HG03045 (cell line): ENCODE data around the gene DNM2.
"Not testable (repeated sequence)": the region's sequence is repeated elsewhere in the genome, so short reads cannot be mapped to it uniquely, and the experiment has no call there.

ENCODE experiments used
- ATAC-seq: cut with Tn5 transposase; IDR thresholded peaks from one replicate; pipeline ENCODE4 v1.9.1; 2021; ENCODE audit warnings: mild to moderate bottlenecking, moderate library complexity; ENCODE audit not compliant: unreplicated experiment

The DNM2 gene

GRCh38 chr19:10831987-10832938, 114.4 kb downstream of the DNM2 start:
- ATAC-seq: no peak

DNA sequence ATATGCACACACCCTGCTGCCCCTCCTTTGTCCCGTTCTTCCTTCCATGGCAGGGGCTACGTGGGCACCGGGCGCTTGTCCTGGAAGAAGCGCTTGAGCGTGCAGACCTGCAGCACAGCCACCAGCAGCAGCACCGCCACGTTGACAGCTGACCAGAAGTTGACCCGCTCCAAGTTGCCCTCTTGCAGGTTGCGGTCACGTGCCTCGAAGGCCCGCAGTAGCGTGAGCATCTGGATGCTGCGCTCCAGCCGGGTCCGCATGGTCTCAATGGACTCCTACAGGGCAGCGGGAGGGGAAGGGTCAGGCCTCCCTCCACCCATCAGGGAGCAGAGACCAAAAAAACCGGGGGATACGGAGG, 115.0 kb downstream of the DNM2 start:
- no peak for ATAC-seq

- no peak for ATAC-seq
Measured at GRCh38 chr19:10835089-10835753, 117.3 kb downstream of the DNM2 start.

DNA sequence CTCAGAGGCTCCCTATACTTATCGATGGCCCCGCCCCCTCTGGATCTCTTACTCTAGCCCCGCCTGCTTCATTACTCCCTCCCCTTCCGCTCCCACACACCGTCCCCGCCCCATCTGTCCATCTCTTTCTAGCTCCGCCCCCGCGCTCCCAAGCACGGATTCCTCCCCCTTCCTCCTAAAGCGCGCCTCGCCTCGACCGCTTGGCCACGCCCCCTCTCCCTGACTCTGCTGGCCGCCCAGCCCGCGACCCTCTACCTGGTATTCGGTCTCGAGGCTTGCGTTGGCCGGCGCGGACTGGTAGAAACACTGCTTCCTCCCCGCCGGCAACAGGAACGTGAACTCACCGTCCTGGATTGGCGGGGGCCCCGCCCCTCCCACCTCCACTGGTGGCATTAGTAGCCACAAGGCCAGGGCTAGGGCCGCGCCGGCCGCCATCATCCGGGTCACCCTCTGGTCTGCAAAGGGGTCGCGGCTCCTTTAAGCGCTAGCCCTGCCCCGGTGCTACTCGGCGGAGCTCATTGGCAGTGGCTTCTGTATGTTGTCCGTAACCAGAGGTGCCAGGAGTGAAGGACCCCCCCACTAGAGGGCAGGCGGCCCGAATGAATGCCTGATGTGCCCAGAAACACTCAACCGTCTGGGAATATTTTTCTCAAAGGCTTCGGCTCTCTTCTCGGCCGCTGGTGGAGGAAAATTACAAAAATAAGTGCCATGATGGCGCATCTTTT, 118.0 kb downstream of the DNM2 start, which contains the start of gene TMED1:
Gene TMED1, minus strand, starts transcription at position 459 of the 725 bp plus-strand sequence. Its CDS starts 21 bp downstream, at position 438.
- ATAC-seq: peak; percentile 75

DNA sequence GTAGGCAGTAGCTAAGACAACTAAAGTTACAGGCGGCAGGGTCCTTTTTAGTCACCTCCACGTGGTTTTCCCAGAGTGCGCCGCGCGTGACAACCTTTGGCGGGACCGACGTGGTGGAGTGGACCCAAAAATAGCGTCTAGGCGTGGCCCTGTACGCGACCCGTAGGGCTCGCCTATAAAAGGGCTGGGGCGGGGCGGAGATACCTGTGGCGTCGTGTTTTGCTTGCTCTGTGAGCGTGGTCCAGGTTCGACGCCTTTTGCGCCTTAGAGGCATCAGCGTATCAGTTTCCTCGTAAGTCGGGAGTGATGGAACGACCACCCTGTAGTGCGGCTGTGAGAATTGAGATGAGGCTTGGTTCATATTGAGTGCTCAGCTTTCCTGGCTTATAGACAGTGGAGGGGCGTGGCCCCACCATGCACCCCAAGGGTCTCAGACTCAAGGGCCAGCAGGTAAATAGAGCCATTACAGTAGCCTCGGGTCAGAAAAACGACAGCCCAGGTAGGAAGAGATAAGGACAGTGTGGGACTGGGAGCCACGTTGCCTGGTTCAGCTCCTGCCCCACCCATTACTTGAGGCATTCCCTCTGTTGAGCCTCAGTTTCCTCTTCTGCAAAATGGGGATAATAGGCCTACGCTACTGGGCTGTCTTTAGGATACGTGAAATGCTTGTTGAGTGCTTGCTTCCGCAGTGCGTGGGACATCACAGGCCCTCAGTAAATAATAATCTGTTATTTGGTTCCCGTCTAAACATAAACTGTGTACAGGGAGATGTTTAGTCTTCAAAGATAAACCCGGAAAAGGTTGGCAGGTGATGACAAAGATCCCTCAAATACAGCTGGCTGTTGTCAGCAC, 118.8 kb downstream of the DNM2 start:
- peak; percentile 6 for ATAC-seq

GRCh38 chr19:10837649-10838048, 119.8 kb downstream of the DNM2 start:
- ATAC-seq: not testable (repeated sequence)

- no peak for ATAC-seq
Measured at GRCh38 chr19:10838377-10838776, 120.5 kb downstream of the DNM2 start.

DNA sequence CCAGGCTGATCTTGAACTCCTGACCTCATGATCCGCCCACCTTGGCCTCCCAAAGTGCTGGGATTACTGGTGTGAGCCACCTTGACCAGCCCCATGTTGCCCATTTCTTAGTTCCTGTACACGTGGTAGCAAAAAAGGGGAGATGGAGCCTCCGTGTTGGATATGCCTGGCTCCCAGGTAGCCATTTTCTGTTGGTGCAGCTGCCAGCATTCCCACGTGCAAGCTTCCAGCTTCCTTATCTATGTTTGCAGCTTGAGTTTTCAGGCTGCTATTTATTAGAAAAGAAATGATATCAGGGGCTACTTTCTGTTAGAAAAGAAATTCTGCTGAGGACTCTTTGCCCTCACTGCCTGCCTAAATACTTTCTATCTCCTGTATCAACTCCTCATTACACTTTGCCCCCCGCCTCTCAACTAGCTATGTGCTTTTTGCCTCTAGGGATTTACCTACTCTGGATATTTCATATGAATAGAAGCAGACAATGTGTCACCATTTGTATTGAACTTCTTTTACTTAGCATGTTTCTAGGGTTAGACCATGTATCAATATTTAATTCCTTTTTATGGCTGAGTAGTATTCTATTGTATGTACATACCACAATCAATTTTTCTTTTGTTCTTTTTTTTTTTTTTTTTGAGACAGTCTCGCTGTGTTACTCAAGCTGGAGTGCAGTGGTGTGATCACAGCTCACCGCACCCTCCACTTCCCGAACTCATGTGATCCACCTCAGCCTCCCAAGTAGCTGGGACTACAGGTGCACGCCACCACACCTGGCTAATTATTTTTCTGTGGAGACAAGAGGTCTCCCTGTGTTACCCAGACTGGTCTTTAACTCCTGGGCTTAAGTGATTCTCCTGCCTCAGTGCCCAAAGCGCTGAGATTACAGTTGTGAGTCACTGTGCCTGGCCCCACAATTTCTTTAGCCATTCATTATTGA, 121.5 kb downstream of the DNM2 start:
- ATAC-seq: no peak

- no peak for ATAC-seq
Measured at GRCh38 chr19:10842788-10843187, 124.9 kb downstream of the DNM2 start.

GRCh38 chr19:10846500-10847202, 128.8 kb downstream of the DNM2 start:
- no peak for ATAC-seq

- no peak for ATAC-seq
Measured at GRCh38 chr19:10848230-10848856, 130.5 kb downstream of the DNM2 start, which contains the start of gene C19orf38. TSS of gene C19orf38 (plus strand) at chr19:10848415. CDS start at chr19:10848509, 94 bp downstream.

DNA sequence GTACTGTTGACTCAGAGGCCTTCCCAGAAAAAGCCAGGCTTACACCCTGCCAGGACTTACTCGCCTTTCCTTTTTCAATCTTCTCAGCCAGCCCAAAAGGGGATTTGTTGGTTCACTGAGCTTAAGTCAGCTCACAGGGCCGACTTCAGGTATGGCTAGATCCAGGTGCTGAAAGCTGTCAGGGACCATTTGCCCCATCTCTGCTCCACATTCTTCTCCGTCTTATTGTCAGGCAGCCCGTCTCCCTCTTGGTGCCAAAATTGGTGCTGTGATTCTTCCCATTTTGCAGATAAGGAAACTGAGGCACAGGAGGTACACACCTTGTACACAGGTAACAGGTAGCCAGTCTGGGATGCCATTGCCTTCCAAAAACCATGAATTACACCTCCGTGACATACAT, 132.8 kb downstream of the DNM2 start:
- no peak for ATAC-seq

DNA sequence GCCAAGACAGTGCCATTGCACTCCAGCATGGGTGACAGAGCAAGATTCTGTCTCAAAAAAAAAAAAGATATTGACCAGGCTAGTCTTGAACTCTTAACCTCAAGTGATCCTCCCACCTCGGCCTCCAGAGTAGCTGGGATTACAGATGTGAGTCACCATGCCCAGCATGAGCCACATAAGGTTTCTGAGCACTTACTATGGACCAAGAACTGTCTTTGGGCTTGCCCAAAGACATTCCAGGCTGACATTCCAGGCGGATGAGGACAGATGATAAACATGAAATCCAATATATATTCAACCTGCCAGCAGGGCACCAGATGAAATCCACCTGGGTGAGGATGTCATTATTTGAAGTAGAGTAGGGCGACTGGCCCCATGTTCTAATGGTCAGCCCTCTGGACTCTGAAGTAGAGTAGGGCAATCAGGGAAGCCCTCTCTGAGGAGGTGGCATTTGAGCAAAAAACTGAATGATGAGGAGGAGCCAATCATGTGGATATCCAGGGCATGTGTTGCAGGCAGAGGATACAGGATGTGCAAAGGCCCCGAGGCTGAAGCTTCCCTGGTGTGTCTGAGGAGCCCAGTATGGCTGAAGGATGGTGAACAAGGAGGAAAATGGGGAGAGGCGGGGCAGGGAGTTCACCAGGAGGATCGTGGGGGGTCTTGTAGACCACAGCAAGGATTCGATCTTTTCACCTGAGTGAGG, 134.4 kb downstream of the DNM2 start:
- no peak for ATAC-seq

GRCh38 chr19:10852941-10853340, 135.1 kb downstream of the DNM2 start:
- ATAC-seq: no peak

DNA sequence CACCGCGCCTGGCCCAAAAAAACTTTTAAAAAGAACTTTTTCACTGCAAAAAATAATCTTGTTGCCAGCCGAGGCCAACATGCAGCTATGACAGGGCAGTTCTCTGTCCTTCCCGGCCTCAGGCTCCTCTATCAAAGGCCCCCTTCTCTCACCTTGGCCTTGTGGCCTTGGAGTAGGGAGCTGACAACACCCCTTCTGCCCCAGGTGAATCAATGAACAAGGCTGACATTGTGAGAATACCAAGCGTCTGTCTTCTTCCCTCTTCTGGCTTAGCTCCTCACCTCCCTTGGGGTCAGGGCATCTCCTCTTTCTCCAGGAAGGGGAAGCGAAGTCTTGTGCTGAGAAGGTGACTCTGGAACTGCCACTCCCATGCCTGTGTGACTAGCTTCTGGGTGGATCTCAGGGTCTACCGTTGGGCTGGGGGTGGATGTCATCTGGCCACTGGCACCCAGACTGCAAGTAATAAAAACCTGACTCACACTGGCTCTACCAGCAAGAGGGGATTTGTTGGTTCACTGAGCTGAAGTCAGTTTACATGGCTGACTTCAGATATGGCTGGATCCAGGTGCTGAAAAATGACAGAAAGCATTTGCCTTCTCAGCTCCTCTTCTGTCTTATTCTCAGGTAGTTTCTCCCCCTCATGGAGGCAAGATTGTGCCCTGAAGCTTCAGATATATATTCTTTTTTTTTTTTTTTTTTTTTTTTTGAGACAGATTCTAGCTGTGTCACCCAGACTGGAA, 136.6 kb downstream of the DNM2 start:
- no peak for ATAC-seq

DNA sequence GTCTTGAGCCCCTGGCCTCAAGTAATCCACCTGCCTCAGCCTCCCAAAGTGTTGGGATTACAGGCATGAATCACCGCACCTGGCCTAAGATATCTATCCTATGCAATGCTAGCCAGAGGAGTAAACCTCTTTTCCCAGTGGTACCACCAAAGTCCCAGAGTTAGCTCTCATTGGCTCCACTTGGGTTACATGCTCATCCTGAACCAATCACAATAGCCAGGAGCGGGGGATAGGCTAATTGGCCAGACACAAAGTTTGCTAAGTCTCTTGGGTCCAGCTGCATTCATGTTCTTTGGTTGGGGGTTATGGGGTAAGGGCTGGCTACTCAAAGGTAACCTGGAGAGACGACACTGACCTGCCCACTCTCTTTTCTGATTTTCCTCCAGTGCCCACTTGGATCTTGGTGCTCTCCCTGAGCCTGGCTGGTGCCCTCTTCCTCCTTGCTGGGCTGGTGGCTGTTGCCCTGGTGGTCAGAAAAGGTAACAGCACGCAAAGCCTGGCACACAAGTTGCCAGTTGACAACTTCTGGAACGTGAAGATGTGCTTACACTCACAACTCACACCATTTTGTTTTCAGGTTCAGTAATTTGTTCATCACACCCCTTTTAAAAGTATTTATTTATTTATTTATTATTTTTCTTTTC, 138.1 kb downstream of the DNM2 start:
- no peak for ATAC-seq
